ENCODE results near the gene ANGPTL4. TPM values are rescaled to one million over a fixed set of nuclear protein-coding genes. Genes with fewer than 3 reads are reported as not detected.

ANGPTL4 gene
- total RNA-seq = 100 to 1,000 TPM; 150 to 237 (median 190) TPM

GRCh38 chr19:8363803-8364771 lies at the start of gene ANGPTL4:
TSS of gene ANGPTL4 (plus strand) at chr19:8364155. CDS start at chr19:8364322, 167 bp downstream.
- TF ChIP-seq CTCF (IDR thresholded peaks at IDR 0.05; ENCODE audit: low read depth) = no peak

- TF ChIP-seq CTCF (IDR thresholded peaks at IDR 0.05; ENCODE audit: low read depth) = no peak
Measured at GRCh38 chr19:8316351-8317125, 47.4 kb upstream of the ANGPTL4 start.

GRCh38 chr19:8319807-8320520 lies 44.0 kb upstream of the ANGPTL4 start:
- no peak for TF ChIP-seq CTCF (IDR thresholded peaks at IDR 0.05; ENCODE audit: low read depth)

GRCh38 chr19:8320564-8321066 lies 43.3 kb upstream of the ANGPTL4 start:
- no peak for TF ChIP-seq CTCF (IDR thresholded peaks at IDR 0.05; ENCODE audit: low read depth)

GRCh38 chr19:8321067-8321985 lies 42.6 kb upstream of the ANGPTL4 start, which contains the start of the genes NDUFA7 and RPS28:
TSS of gene NDUFA7 (minus strand) at chr19:8321375. CDS start at chr19:8321358, 17 bp downstream.
TSS of gene RPS28 (plus strand) at chr19:8321496. CDS start at chr19:8321531, 35 bp downstream.
- TF ChIP-seq CTCF (IDR thresholded peaks at IDR 0.05; ENCODE audit: low read depth) = no peak

GRCh38 chr19:8321986-8322637 lies 41.8 kb upstream of the ANGPTL4 start:
- no peak for TF ChIP-seq CTCF (IDR thresholded peaks at IDR 0.05; ENCODE audit: low read depth)

Measured in subcutaneous adipose tissue (tissue), 4 donors.